NCI-H2107 treated with DMSO at 0.1 percent for 48 hours (cell line): ENCODE data around the gene FBXL20.
"Not testable (repeated sequence)": the region's sequence is repeated elsewhere in the genome, so short reads cannot be mapped to it uniquely, and the experiment has no call there.

Experiments used
- DNase-seq: peaks from one replicate; lab custom pipeline; 2025; ENCODE audit not compliant: unreplicated experiment; lab: John Stamatoyannopoulos, UW

FBXL20 gene

GRCh38 chr17:39261286-39261685 is 140.1 kb downstream of the FBXL20 start:
- no peak for DNase-seq

GRCh38 chr17:39252788-39253460 is 148.5 kb downstream of the FBXL20 start:
- no peak for DNase-seq

- DNase-seq = no peak
Observed at GRCh38 chr17:39251997-39252396, 149.4 kb downstream of the FBXL20 start.

- DNase-seq = not testable (repeated sequence)
Observed at GRCh38 chr17:39250076-39250475, 151.3 kb downstream of the FBXL20 start.

- DNase-seq = no peak
Observed at GRCh38 chr17:39246274-39246673, 155.2 kb downstream of the FBXL20 start.

- DNase-seq = peak; percentile 64
Observed at GRCh38 chr17:39244600-39245570, 156.5 kb downstream of the FBXL20 start.

- no peak for DNase-seq
Observed at GRCh38 chr17:39244016-39244599, 157.3 kb downstream of the FBXL20 start.

GRCh38 chr17:39243155-39243554 is 158.3 kb downstream of the FBXL20 start:
- DNase-seq = no peak

GRCh38 chr17:39240631-39241030 is 160.8 kb downstream of the FBXL20 start:
- DNase-seq = no peak

GRCh38 chr17:39239640-39240314 is 161.6 kb downstream of the FBXL20 start:
- peak; percentile 45 for DNase-seq

GRCh38 chr17:39238311-39238972 is 163.0 kb downstream of the FBXL20 start:
- peak; percentile 12 for DNase-seq

- DNase-seq = no peak
Observed at GRCh38 chr17:39237586-39237985, 163.8 kb downstream of the FBXL20 start.

GRCh38 chr17:39236981-39237441 is 164.4 kb downstream of the FBXL20 start:
- peak; percentile 70 for DNase-seq

GRCh38 chr17:39236450-39236927 is 164.9 kb downstream of the FBXL20 start:
- DNase-seq = peak; percentile 76

GRCh38 chr17:39235555-39236449 is 165.6 kb downstream of the FBXL20 start:
- DNase-seq = peak; percentile 79

GRCh38 chr17:39231591-39232551 is 169.6 kb downstream of the FBXL20 start:
- DNase-seq = peak; percentile 61

GRCh38 chr17:39231091-39231561 is 170.3 kb downstream of the FBXL20 start:
- no peak for DNase-seq

- no peak for DNase-seq
Observed at GRCh38 chr17:39230361-39230760, 171.1 kb downstream of the FBXL20 start.
